Sigmoid colon (tissue), 3 donors: ENCODE measurements around the gene S100A5.

Experiments
- CTCF ChIP-seq, 4 experiments: fragments of 450-650 bp in 3 of 4; fragments of 200-600 bp in 1 of 4; IDR thresholded peaks; one replicate each; pipeline ENCODE4 v1.5.1; 2016 to 2019; ENCODE audit warnings: antibody characterized with exemption in 4 of 4, mild to moderate bottlenecking in 3 of 4, moderate library complexity in 2 of 4
- POLR2A ChIP-seq, 2 donors: fragments of 450-650 bp; IDR thresholded peaks; one replicate each; pipeline ENCODE4 v1.6.1; 2016; ENCODE audit warnings: antibody characterized with exemption in 2 of 2, mild to moderate bottlenecking in 2 of 2, moderate library complexity in 2 of 2

DNA sequence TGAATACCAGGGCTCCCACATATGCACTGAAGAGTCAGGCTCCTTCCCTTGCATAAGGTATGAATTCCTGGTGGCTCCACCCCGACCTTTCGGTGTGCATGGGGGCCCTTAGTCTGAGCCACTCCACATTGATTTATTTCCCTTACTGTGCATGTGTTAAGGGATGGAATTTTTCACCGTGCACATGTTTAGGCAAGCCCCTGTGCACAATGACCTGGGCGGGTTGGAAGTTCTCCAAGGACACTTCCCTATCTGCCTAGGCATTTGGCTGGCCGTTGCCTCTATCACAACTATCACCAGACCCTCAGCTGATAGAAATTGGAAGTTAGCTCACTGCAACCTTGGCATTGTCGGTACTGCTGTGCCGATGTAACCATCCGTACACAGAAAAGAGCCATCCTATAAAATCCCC is 14.6 kb downstream of the S100A5 start:
- TF ChIP-seq CTCF (IDR thresholded peaks at IDR 0.05) (no peak), POLR2A (IDR thresholded peaks at IDR 0.05) (no peak)
